ENCODE measurements around the gene APOL4.
"Not testable (repeated sequence)": the region's sequence is repeated elsewhere in the genome, so short reads cannot be mapped to it uniquely, and the experiment has no call there.

APOL4 gene

DNA sequence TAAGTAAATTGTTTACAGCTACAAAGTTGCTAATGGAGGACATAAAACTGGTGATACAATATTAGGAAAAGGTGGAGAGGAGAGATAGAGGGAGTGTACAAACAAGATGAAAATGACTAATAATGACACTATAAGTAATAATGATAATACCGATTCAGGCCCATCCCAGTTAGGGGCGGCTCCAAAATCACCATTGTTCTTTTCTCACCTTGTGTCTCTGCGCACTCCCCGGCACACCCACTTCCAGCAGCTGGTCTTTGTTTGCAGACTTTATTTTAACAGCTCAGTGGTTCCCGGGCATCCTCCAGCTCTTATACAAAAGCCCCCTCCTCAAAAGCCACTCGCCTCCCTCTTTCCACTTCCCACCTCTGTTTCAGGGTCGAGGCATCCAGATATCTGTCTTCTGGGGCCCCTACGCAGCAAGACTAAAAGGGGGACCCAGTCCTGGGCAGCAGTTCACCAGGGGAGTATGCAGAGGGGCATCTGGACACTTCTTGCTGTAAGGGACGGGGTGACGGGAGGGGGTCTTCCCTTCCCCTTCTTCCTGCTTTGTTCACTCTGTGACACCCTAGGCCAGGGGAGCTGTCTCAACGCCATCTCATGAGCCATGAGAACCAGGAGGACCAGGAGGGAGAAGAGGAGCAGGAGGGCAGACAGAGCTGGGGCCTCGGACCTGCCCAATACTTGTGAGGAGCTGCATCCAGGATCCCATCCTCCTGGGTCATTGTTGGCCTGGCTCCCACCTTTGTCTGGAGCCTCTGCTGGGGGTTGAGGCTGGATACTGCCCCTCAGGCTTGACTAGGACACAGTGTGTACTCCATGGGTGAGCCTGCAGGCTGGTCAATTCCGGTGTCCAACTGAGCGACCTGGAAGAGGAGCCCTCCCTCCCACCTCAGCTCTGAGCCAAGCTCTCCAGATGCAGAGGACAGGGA, 35.0 kb upstream of the APOL4 start:
- no peak for DNase-seq (ENCODE audit: low read depth)
- TF ChIP-seq, protein P1, sequence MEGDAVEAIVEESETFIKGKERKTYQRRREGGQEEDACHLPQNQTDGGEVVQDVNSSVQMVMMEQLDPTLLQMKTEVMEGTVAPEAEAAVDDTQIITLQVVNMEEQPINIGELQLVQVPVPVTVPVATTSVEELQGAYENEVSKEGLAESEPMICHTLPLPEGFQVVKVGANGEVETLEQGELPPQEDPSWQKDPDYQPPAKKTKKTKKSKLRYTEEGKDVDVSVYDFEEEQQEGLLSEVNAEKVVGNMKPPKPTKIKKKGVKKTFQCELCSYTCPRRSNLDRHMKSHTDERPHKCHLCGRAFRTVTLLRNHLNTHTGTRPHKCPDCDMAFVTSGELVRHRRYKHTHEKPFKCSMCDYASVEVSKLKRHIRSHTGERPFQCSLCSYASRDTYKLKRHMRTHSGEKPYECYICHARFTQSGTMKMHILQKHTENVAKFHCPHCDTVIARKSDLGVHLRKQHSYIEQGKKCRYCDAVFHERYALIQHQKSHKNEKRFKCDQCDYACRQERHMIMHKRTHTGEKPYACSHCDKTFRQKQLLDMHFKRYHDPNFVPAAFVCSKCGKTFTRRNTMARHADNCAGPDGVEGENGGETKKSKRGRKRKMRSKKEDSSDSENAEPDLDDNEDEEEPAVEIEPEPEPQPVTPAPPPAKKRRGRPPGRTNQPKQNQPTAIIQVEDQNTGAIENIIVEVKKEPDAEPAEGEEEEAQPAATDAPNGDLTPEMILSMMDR (conservative IDR thresholded peaks at IDR 0.05; ENCODE audit: low read depth, low read length) = no peak
- peak overlapping the region; percentile 67 for H3K4me3 ChIP-seq (ENCODE audit: low read depth, low read length)

DNA sequence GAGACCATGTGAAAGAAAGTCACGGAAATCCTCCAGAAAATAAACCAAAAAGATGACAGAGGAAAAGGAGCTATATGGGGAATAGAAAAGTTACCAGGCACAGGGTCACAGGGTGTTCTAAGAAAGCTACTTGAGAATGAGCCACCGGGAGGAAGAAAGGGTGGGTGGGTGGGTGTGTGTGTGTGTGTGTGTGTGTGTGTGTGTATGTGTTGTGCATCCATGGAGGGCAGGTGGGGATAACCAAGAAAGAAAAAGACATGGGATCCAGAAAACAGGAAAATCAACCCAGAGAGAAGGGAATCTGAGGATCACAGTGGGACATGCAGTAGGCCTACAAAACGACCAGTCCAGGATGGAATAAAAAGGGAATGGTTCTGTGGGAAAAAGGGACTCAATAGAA, 34.0 kb upstream of the APOL4 start:
- TF ChIP-seq, protein P1 (conservative IDR thresholded peaks at IDR 0.05; ENCODE audit: low read depth, low read length) = no peak
- H3K4me3 ChIP-seq (ENCODE audit: low read depth, low read length) = no peak overlapping the region
- no peak for DNase-seq (ENCODE audit: low read depth)

DNA sequence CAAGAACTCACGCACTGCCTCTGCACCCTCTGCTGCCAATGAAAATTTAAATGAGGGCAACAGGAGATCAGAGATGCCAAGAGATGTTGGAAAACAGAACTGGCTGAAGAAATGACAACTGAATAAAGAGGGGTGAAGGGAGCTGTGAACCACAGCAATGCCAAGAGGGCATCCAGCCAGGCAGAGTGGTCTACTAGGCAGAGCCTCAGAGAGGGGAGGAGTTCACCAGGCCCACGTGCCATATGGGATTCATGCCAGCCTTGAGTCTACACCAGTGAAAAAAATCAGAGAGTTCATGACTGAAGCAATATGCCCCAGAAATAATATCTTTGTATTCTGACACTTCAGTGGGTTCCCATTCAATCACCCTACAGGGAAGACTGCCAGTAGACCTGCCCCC, 33.3 kb upstream of the APOL4 start:
- no peak for DNase-seq (ENCODE audit: low read depth)
- no peak overlapping the region for H3K4me3 ChIP-seq (ENCODE audit: low read depth, low read length)
- TF ChIP-seq, protein P1 (conservative IDR thresholded peaks at IDR 0.05; ENCODE audit: low read depth, low read length) = no peak

DNA sequence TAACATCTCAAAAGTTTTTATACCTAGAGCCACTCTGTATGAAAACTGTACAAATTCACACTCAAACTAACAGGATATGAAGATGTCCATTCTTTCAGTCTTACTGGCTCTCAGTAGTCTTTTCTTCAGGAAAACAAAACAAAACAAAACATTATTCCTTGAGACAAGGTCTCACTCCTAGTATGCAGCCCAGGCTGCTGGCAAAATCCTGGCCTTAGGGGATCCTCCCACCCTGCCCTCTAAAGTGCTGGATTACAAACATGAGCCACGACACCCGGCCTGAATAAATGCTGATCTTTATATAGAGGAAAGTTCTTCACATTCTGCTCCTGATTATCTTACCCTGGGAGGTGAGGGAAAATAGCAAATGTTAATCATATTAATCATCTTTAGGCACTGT, 32.6 kb upstream of the APOL4 start:
- H3K4me3 ChIP-seq (ENCODE audit: low read depth, low read length) = no peak overlapping the region
- TF ChIP-seq, protein P1 (conservative IDR thresholded peaks at IDR 0.05; ENCODE audit: low read depth, low read length) = no peak
- no peak for DNase-seq (ENCODE audit: low read depth)

DNA sequence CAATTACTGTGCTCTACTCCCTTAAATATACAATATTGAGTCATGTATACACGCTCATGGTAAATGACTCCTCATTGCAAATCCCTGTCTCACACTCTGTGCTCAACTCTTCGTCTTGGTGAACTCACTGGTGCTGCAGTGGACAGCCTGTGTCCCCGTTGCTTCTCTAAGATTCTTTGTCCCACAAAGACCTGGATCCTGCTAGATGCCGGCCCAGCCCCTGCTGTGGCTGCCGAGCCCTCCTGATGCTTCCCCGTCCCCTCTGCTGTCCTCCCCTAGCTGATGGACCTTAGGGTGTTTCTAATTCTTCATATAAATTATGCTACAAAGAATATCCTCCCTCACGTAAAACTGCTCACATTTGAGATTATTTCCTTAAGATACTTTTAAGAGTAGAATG, 32.2 kb upstream of the APOL4 start:
- H3K4me3 ChIP-seq (ENCODE audit: low read depth, low read length) = no peak overlapping the region
- DNase-seq (ENCODE audit: low read depth) = no peak

DNA sequence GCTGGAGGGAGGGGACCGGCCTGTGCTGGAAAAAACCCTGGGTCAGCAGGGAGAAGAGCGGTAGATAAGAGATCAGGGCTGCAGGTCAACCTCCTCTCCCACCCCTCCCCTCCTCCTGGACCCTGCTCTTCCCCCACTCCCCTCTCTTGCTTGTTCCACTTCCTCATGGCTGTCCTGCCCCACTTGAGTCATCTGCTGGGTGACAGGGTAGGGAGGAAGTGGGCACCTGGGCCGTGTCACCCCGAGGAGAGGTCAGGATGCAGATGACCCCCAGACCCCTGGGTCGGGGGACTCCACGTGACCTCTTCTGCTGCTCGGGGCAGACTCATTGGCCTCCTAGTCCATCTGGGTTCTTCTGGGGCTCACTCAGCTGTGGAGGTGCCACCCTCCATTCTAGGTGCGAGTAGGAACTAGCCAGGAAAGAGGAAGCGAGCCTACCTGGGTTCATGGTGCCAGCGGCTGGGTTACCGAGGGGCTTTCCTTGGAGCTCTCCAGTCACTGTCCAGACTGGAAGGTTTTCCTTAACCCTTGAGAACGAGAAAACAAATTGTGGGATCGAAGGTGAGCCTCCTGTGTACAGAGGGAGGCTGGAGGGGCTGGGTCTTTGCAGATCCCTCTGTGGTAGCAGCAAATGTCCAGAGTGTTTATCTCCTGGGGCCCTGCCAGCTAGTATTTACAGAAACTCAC, 31.2 kb upstream of the APOL4 start:
- TF ChIP-seq, protein P1 (conservative IDR thresholded peaks at IDR 0.05; ENCODE audit: low read depth, low read length) = no peak
- DNase-seq (ENCODE audit: low read depth) = no peak
- H3K4me3 ChIP-seq (ENCODE audit: low read depth, low read length) = no peak overlapping the region

More for the DNA sequence above, 32.2 kb upstream of the APOL4 start:
- TF ChIP-seq, protein P1 (conservative IDR thresholded peaks at IDR 0.05; ENCODE audit: low read depth, low read length) = no peak

DNA sequence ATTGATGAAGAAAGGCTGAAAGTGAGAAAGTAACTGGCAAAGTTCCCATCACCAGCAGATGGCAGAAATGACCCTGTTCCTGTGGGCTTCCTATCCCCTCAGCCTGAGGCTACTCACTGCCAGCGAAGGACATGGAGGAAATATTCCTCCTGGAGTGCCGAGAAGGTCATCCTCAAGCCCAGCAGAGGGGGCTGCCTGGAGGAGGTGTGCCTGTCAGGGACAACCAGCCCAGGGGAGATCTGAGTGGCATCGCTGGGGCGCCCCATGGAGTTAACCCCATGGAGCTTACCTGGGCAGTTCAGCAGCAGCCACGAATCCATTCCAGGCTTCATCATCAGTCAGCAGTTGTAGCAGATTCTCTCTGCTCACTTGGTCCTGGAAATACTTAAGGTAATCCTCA, 29.4 kb upstream of the APOL4 start:
- DNase-seq (ENCODE audit: low read depth); H3K4me3 ChIP-seq (ENCODE audit: low read depth, low read length): not testable (repeated sequence)

DNA sequence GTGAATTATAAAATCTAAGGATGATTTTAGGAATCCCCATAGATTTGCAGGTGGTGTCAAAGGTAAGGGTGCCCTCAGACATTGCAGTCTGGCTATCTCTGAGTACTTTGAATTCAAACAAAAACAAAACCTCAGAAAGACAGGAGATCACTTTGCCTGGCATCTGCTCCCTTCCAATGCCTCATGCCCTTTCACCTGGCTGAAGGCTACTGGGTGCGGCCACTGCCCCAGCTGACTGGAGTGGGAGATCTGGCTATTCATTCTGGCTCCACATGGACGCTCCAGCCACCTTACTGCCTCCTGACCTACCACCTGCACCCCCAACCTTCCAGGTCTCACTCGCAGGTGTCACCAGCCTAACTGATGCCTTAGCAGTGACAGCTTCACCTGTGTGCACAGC, 28.0 kb upstream of the APOL4 start:
- DNase-seq (ENCODE audit: low read depth); H3K4me3 ChIP-seq (ENCODE audit: low read depth, low read length): not testable (repeated sequence)
